ENCODE data around the gene TEX53. TPM values are rescaled to one million over a fixed set of nuclear protein-coding genes. Genes with fewer than 3 reads are reported as not detected.

Gene TEX53
- total RNA-seq, 2 donors from 2014 or later, result not detected

DNA sequence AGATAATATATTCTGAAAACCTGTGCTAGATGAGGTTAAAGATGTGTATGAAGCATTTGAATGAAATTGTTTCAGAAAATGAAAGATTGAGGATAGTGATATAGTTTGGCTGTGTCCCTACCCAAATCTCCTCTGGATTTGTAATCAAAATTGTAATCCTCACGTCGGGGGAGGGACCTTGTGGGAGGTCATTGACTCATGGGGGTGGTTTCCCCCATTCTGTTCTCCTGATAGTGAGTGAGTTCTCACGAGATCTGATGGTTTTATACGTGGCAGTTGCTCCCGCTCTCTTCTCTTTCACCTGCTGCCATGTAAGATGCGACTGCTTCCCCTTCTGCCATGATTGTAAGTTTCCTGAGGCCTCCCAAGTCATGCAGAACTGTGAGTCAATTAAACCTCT lies 26.4 kb upstream of the TEX53 start:
- DNase-seq (ENCODE audit: low spot score), result no peak
- Histone ChIP-seq H3K27me3 (no peaks in the 10 kb centered on the region), H3K36me3 (no peaks in the 10 kb centered on the region), H3K4me1 (no peaks in the 10 kb centered on the region), H3K9me3 (no peaks in the 10 kb centered on the region), H3K4me3 (no peak overlapping the region), H3K27ac (no peak overlapping the region)
- TF ChIP-seq, protein P1, sequence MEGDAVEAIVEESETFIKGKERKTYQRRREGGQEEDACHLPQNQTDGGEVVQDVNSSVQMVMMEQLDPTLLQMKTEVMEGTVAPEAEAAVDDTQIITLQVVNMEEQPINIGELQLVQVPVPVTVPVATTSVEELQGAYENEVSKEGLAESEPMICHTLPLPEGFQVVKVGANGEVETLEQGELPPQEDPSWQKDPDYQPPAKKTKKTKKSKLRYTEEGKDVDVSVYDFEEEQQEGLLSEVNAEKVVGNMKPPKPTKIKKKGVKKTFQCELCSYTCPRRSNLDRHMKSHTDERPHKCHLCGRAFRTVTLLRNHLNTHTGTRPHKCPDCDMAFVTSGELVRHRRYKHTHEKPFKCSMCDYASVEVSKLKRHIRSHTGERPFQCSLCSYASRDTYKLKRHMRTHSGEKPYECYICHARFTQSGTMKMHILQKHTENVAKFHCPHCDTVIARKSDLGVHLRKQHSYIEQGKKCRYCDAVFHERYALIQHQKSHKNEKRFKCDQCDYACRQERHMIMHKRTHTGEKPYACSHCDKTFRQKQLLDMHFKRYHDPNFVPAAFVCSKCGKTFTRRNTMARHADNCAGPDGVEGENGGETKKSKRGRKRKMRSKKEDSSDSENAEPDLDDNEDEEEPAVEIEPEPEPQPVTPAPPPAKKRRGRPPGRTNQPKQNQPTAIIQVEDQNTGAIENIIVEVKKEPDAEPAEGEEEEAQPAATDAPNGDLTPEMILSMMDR (IDR thresholded peaks at IDR 0.05), result no peak

DNA sequence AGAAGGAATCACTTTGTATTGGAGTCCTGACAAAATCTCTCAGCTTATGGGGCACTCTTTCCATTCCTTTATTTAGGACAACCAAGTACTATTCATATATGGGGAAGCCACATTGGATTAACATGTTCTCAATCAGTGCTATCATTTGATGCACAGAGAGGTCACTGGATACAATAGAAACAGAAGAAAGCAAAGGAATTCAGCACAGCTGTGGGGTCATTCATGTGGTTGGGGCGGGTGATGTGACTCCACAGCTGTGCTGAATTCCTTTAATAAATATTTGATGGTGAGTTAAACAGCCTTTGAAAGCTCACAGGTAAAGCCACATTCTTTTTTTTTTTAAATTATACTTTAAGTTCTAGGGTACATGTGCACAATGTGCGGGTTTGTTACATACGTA lies 25.2 kb upstream of the TEX53 start:
- TF ChIP-seq, protein P1 (IDR thresholded peaks at IDR 0.05), result no peak
- Histone ChIP-seq H3K27ac (no peak overlapping the region), H3K4me3 (no peak overlapping the region), H3K4me1 (no peaks in the 10 kb centered on the region), H3K36me3 (no peaks in the 10 kb centered on the region), H3K27me3 (no peaks in the 10 kb centered on the region), H3K9me3 (no peaks in the 10 kb centered on the region)
- DNase-seq (ENCODE audit: low spot score), result no peak

DNA sequence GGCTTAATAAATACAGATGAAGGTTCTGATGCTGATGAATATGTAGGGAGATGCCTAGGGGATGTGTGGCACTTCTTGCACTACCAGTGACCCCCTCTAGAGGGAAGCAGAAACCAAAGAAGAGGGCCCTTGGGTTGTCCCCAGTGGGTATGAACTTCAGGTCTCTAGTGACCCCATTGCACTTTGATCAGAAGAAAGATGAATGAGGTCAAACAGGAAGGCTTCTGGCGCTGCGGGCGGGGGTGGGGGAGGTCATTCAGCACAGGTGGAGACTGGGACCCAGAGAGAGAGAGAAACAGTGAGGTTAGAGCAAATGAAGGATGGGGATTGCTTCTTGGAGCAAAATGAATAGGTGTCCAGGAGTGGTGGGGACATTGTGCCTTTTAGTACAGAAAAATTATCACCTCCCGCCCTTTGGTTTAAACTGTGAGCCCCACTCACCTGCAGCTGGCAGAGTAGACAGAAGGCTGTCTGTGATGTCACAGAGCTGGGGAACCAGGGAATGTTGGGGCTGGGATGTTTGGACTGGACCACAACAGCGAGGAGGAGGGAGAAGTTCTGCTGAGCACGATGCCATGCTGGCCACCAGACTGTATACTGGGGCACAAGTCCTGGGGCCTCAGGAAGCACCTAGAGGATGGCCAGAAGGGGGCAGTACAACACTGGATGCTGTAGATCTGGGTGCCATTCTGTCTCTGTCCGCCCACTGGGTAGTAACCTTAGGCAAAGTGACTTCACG lies 24.2 kb upstream of the TEX53 start, which contains the start of gene TEX48:
TEX48 (minus strand) TSS at position 599 of the 739 bp plus-strand sequence. CDS start 10,469 bp downstream, outside the sequence.
- Histone ChIP-seq H3K27me3 (no peaks in the 10 kb centered on the region), H3K36me3 (no peaks in the 10 kb centered on the region), H3K9me3 (no peaks in the 10 kb centered on the region), H3K4me1 (no peaks in the 10 kb centered on the region), H3K27ac (no peak within 1 kb of the TSS), H3K4me3 (no peak within 1 kb of the TSS)
- DNase-seq (ENCODE audit: low spot score), result no peak
- TF ChIP-seq, protein P1 (IDR thresholded peaks at IDR 0.05), result peak; percentile 30 to 50

DNA sequence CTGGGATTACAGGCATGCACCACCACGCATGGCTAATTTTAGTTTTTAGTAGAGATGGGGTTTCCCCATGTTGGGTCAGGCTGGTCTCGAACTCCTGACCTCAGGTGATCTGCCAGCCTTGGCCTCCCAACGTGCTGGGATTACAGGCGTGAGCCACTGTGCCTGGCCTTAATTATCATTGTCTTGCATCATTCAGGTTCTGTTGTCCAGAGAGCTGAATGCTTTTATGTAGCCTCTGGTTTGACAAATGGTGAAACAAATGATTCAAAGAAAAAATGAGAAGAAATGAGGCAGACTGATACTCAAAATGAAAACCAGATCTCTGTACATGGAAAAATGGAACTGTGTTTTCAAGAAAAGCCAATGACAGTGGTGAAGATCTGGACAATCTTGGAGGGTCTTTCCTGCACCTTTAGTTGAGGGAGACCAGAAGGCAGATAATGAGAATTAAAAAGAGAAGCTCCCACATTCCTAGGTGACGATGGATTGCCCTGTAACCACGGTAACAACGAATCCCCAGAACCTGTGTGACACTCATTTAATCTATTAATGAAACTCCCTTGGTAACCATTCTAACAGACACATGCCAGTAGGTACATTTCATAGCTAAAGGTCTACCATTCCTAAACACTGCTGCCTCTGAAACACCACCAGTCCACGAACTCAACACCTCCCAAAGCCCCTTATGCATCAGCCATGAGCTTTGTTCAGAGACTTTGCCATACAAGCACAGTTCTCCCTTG lies 22.8 kb upstream of the TEX53 start:
- Histone ChIP-seq H3K4me1 (no peaks in the 10 kb centered on the region), H3K4me3 (no peak overlapping the region), H3K27me3 (no peaks in the 10 kb centered on the region), H3K9me3 (no peaks in the 10 kb centered on the region), H3K27ac (no peak overlapping the region), H3K36me3 (no peaks in the 10 kb centered on the region)
- TF ChIP-seq, protein P1 (IDR thresholded peaks at IDR 0.05), result no peak
- no peak for DNase-seq (ENCODE audit: low spot score)

DNA sequence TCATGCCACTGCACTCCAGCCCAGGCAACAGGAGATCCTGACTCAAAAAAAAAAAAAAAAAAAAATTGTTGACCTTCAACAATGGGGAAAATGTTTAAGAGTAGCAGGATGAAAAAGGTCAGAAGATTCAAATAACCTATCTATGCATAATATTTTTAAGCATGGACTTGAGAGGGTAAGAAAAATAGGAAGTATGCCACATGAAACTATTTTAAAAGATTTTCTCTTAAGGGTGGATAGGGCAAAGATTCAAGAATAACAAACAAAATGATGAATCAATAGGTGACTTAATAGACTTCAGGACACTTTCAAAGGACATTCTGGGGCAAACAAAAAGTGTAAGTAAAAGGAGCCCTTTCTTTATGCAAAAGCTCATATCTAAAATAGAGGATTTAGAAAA lies 21.2 kb upstream of the TEX53 start:
- Histone ChIP-seq H3K4me3 (no peak overlapping the region), H3K4me1 (no peaks in the 10 kb centered on the region), H3K9me3 (no peaks in the 10 kb centered on the region), H3K27me3 (no peaks in the 10 kb centered on the region), H3K36me3 (no peaks in the 10 kb centered on the region), H3K27ac (no peak overlapping the region)
- TF ChIP-seq, protein P1 (IDR thresholded peaks at IDR 0.05), result no peak
- no peak for DNase-seq (ENCODE audit: low spot score)

Measured in right atrium auricular region (tissue), 2 donors.